CD4-positive, alpha-beta T cell (primary cell): ENCODE measurements around the gene LRRC72. TPM values are rescaled to one million over a fixed set of nuclear protein-coding genes. Genes with fewer than 3 reads are reported as not detected.
"Not testable (repeated sequence)": the region's sequence is repeated elsewhere in the genome, so short reads cannot be mapped to it uniquely, and the experiment has no call there.

Experiments used
- ATAC-seq: fragments of 200-7000 bp; cut with Tn5 transposase; one replicate; pipeline ENCODE4 v1.10.0; 2022; ENCODE audit warnings: mild to moderate bottlenecking; ENCODE audit not compliant: poor library complexity
- CTCF ChIA-PET: fragments of 350-600 bp; sonication (Branson Sonifier 250); formaldehyde crosslinking; loops from one replicate; lab custom pipeline; 2021; ENCODE audit warnings: antibody characterized with exemption, inconsistent platforms; lab: Charles Lee
- POLR2A ChIA-PET: fragments of 350-600 bp; sonication (Branson Sonifier 250); formaldehyde crosslinking; loops from one replicate; lab custom pipeline; 2021; ENCODE audit warnings: antibody characterized with exemption, inconsistent platforms; lab: Charles Lee
- DNase-seq, 14 experiments: peaks; one replicate each; pipeline ENCODE4 v3.0.0-alpha.2; 2013 to 2020; ENCODE audit warnings: mixed read lengths in 2 of 14
- H3K27ac ChIP-seq, 2 donors: one replicate each; pipeline versions ENCODE4 v1.5.1 to v1.7.0; 2013; ENCODE audit warnings: low read length in 2 of 2, low read depth in 1 of 2, mild to moderate bottlenecking in 1 of 2
- H3K27me3 ChIP-seq, 2 experiments: 1 replicate in 1 of 2; 2 replicates in 1 of 2; pipeline versions ENCODE4 v1.6.1 to v1.7.0; 2013; ENCODE audit warnings: low read length in 2 of 2, control low read depth in 1 of 2, mild to moderate bottlenecking in 1 of 2, moderate library complexity in 1 of 2; ENCODE audit not compliant: insufficient read depth in 2 of 2, control insufficient read depth in 1 of 2
- H3K36me3 ChIP-seq: one replicate; pipeline ENCODE4 v1.6.1; 2013; ENCODE audit warnings: low read length, control low read depth; ENCODE audit not compliant: insufficient read depth
- H3K4me1 ChIP-seq: one replicate; pipeline ENCODE4 v1.6.1; 2013; ENCODE audit warnings: low read length, control low read depth; ENCODE audit not compliant: insufficient read depth
- H3K4me3 ChIP-seq: one replicate; pipeline ENCODE4 v1.5.1; 2013; ENCODE audit warnings: mild to moderate bottlenecking, low read length, moderate library complexity
- H3K9me3 ChIP-seq, 2 experiments: 1 replicate in 1 of 2; 2 replicates in 1 of 2; pipeline versions ENCODE4 v1.6.1 to v1.7.0; 2013; ENCODE audit warnings: low read length in 2 of 2, mild to moderate bottlenecking in 2 of 2, control low read depth in 1 of 2, moderate library complexity in 1 of 2; ENCODE audit not compliant: control insufficient read depth in 1 of 2, insufficient read depth in 1 of 2
- H3K27ac Mint-ChIP-seq: one replicate; pipeline ENCODE4 v1.8.0; 2020; ENCODE audit warnings: mixed read lengths
- H3K27me3 Mint-ChIP-seq: one replicate; pipeline ENCODE4 v1.8.0; 2021; ENCODE audit warnings: mixed read lengths
- H3K36me3 Mint-ChIP-seq: one replicate; pipeline ENCODE4 v1.8.0; 2021; ENCODE audit warnings: low read depth, mixed read lengths
- H3K4me1 Mint-ChIP-seq: one replicate; pipeline ENCODE4 v1.8.0; 2021; ENCODE audit warnings: low read depth, mixed read lengths
- H3K4me3 Mint-ChIP-seq: one replicate; pipeline ENCODE4 v1.8.0; 2020; ENCODE audit warnings: mild to moderate bottlenecking, mixed read lengths
- H3K9me3 Mint-ChIP-seq: one replicate; pipeline ENCODE4 v1.8.0; 2020; ENCODE audit warnings: mixed read lengths
- intact Hi-C, 2 experiments: fragments of 100-400 bp; cut with DNase I in 1 of 2; cut with micrococcal nuclease in 1 of 2; formaldehyde crosslinking; loops; one replicate each; pipeline versions ENCODE4 v1.15.1 to v1.9.0; 2023 to 2025; cut with DNase I, micrococcal nuclease
- total RNA-seq, 174 experiments: library from RNA in 2 of 174; stranded (reverse) in 2 of 174; gene quantifications; one replicate each; pipeline ENCODE4 v1.2.3 and lab custom pipeline; 2021 to 2026
- TF ChIP-seq, protein P1 (sequence below): fragments of 200-600 bp; IDR thresholded peaks from one replicate; pipeline ENCODE4 v1.8.0; 2022; ENCODE audit warnings: antibody characterized with exemption, mild to moderate bottlenecking

The LRRC72 gene
- total RNA-seq, 2 experiments from 2014 or later: not detected

DNA sequence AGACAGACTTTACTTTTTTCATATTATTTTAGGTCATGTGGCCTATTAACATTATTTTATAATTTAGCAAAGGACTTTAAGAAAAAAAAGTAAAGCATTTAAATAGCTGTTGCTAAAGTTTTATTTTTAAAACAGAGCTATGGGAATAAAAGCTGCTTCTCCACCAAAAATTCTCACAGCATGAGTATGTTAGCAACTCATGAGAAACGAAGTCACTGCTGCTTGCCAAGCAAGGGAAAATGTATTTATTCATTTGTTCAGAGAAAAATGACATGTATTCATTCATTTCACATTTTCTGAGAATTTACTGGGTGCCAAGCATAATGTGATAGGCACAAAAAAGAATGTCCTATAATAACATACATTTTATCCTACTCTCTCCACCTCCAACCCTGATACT, 5.1 kb downstream of the LRRC72 start:
- Mint-ChIP-seq H3K4me1 (no peaks in the 10 kb centered on the region), H3K27me3 (no peaks in the 10 kb centered on the region), H3K36me3 (no peaks in the 10 kb centered on the region), H3K27ac (no peak overlapping the region), H3K4me3 (no peak overlapping the region), H3K9me3 (no peaks in the 10 kb centered on the region)
- intact Hi-C loops: no loop called here
- H3K4me1 ChIP-seq: no peaks in the 10 kb centered on the region
- no peaks in the 10 kb centered on the region for H3K27me3 ChIP-seq
- DNase-seq (no peak), ATAC-seq (no peak)
- H3K27ac ChIP-seq: no peak overlapping the region
- H3K9me3 ChIP-seq: no peaks in the 10 kb centered on the region
- no peak overlapping the region for H3K4me3 ChIP-seq
- H3K36me3 ChIP-seq: no peaks in the 10 kb centered on the region
- CTCF ChIA-PET: interaction anchor here (1.1 kb wide), 1 partner anchor 11 kb away, joined by 3 read pairs; no protein-coding TSS in a partner anchor
- POLR2A ChIA-PET: interaction anchor here (0.7 kb wide), 1 partner anchor 16 kb away, joined by 4 read pairs; no protein-coding TSS in a partner anchor
- TF ChIP-seq, protein P1, sequence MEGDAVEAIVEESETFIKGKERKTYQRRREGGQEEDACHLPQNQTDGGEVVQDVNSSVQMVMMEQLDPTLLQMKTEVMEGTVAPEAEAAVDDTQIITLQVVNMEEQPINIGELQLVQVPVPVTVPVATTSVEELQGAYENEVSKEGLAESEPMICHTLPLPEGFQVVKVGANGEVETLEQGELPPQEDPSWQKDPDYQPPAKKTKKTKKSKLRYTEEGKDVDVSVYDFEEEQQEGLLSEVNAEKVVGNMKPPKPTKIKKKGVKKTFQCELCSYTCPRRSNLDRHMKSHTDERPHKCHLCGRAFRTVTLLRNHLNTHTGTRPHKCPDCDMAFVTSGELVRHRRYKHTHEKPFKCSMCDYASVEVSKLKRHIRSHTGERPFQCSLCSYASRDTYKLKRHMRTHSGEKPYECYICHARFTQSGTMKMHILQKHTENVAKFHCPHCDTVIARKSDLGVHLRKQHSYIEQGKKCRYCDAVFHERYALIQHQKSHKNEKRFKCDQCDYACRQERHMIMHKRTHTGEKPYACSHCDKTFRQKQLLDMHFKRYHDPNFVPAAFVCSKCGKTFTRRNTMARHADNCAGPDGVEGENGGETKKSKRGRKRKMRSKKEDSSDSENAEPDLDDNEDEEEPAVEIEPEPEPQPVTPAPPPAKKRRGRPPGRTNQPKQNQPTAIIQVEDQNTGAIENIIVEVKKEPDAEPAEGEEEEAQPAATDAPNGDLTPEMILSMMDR: no peak

DNA sequence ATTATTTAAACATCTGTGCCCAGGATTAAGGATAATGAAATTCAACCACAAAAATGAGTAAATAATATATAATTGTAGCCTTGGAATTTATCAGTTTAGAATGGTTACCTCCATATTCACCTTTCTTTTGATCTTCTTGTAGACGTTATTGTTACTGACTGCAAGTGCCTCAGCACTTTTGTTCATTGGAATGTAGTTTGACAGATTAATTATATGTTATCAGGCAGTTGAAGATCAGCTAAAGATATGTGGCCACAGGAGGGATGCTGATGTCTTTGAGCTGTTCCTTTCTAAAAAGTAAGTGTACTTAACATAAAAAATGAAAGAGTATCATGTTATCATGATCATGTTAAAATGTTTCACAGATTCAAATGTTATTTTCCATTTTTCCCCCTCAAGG, 5.6 kb downstream of the LRRC72 start:
- DNase-seq (no peak), ATAC-seq (no peak)
- ChIA-PET CTCF (no interaction called here), POLR2A (interaction anchor here (0.7 kb wide), 1 partner anchor 16 kb away, joined by 4 read pairs; no protein-coding TSS in a partner anchor)
- intact Hi-C loops: no loop called here
- H3K9me3 Mint-ChIP-seq: no peaks in the 10 kb centered on the region
- Histone ChIP-seq H3K27me3 (no peaks in the 10 kb centered on the region), H3K4me3 (no peak overlapping the region), H3K4me1 (no peaks in the 10 kb centered on the region), H3K9me3 (no peaks in the 10 kb centered on the region), H3K36me3 (no peaks in the 10 kb centered on the region), H3K27ac (no peak overlapping the region)
- H3K27ac Mint-ChIP-seq: no peak overlapping the region
- H3K27me3 Mint-ChIP-seq: no peaks in the 10 kb centered on the region
- no peaks in the 10 kb centered on the region for H3K4me1 Mint-ChIP-seq
- H3K4me3 Mint-ChIP-seq: no peak overlapping the region
- H3K36me3 Mint-ChIP-seq: no peaks in the 10 kb centered on the region
- TF ChIP-seq, protein P1: no peak

DNA sequence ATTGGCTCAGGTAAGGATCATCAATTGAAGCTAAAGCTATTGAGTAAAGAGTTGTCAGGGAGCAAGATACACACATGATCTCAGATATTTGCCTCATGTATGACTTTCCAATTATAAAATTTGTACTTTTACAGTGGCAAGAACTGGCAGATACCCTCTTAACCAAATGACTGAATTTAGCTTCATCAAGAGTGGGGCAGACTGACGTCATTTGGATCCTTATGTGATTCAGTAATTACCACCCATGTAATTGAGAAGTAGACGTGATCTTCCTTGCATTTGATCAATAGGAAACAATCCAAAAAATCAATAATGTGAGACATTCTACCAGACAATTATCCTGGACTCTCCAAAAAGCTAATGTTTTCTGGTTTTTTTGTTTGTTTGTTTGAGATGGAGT, 8.9 kb downstream of the LRRC72 start:
- no peaks in the 10 kb centered on the region for H3K27me3 Mint-ChIP-seq
- no peak overlapping the region for H3K27ac Mint-ChIP-seq
- TF ChIP-seq, protein P1: no peak
- H3K4me1 Mint-ChIP-seq: no peaks in the 10 kb centered on the region
- H3K36me3 Mint-ChIP-seq: no peaks in the 10 kb centered on the region
- H3K9me3 ChIP-seq: no peaks in the 10 kb centered on the region
- POLR2A ChIA-PET: interaction anchor here (1.0 kb wide), 1 partner anchor 9 kb away, joined by 3 read pairs; no protein-coding TSS in a partner anchor
- DNase-seq (no peak), ATAC-seq (no peak)
- no peaks in the 10 kb centered on the region for H3K36me3 ChIP-seq
- no peaks in the 10 kb centered on the region for H3K9me3 Mint-ChIP-seq
- H3K4me3 Mint-ChIP-seq: no peak overlapping the region
- no peak overlapping the region for H3K4me3 ChIP-seq
- H3K4me1 ChIP-seq: no peaks in the 10 kb centered on the region
- H3K27ac ChIP-seq: no peak overlapping the region
- CTCF ChIA-PET: no interaction called here
- H3K27me3 ChIP-seq: no peaks in the 10 kb centered on the region
- intact Hi-C loops: no loop called here

DNA sequence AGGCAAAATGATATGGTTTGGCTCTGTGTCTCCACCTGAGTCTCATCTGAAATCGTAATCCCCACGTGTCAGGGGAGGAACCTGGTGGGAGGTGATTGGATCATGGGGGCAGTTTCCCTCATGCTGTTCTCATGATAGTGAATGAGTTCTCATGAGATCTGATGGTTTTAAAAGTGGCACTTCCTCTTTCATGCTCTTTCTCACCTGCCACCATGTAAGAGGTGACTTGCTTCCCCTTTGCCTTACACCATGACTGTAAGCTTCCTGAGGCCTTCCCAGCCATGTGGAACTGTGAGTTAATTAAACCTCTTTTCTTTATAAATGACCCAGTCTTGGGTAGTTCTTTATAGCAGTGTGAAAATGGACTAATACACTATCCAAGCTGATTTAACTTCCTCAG, 13.9 kb downstream of the LRRC72 start:
- H3K9me3 Mint-ChIP-seq, intact Hi-C loops: not testable (repeated sequence)

More for the DNA sequence above, 13.9 kb downstream of the LRRC72 start:
- H3K4me3 Mint-ChIP-seq, H3K4me1 ChIP-seq, POLR2A ChIA-PET, H3K27me3 Mint-ChIP-seq, DNase-seq, H3K36me3 Mint-ChIP-seq, H3K36me3 ChIP-seq, H3K27me3 ChIP-seq, ATAC-seq, H3K27ac Mint-ChIP-seq, H3K4me1 Mint-ChIP-seq, CTCF ChIA-PET, H3K9me3 ChIP-seq, H3K4me3 ChIP-seq, H3K27ac ChIP-seq: not testable (repeated sequence)
